Suppressor macrophage (primary cell): Measurements from ENCODE around the gene AOC3.
"Not testable (repeated sequence)": the region's sequence is repeated elsewhere in the genome, so short reads cannot be mapped to it uniquely, and the experiment has no call there.

ENCODE experiments used
- DNase-seq, 4 experiments: peaks; one replicate each; pipeline ENCODE4 v3.0.0-alpha.2; 2020 to 2022

Gene AOC3

DNA sequence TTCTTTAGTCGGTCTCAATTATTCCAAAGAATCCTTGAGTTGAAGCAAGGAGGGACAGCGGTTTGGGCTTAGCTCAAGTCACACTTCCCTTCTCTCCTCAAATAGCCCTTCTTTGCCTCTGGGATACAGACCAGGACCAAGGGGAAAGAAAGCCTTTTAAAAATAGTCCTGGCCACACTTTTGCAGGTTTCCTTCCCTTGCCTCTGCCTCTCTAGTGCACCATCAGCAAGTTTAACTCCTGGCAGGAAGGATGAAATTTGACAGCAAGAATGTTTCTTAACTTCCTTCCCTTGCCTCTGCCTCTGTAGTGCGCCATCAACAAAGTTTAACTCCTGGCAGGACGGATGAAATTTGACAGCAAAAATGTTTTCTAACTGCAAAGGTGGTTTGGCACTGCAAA lies 42.4 kb downstream of the AOC3 start:
- peak; percentile 37 to 74 (median 52) for DNase-seq

DNA sequence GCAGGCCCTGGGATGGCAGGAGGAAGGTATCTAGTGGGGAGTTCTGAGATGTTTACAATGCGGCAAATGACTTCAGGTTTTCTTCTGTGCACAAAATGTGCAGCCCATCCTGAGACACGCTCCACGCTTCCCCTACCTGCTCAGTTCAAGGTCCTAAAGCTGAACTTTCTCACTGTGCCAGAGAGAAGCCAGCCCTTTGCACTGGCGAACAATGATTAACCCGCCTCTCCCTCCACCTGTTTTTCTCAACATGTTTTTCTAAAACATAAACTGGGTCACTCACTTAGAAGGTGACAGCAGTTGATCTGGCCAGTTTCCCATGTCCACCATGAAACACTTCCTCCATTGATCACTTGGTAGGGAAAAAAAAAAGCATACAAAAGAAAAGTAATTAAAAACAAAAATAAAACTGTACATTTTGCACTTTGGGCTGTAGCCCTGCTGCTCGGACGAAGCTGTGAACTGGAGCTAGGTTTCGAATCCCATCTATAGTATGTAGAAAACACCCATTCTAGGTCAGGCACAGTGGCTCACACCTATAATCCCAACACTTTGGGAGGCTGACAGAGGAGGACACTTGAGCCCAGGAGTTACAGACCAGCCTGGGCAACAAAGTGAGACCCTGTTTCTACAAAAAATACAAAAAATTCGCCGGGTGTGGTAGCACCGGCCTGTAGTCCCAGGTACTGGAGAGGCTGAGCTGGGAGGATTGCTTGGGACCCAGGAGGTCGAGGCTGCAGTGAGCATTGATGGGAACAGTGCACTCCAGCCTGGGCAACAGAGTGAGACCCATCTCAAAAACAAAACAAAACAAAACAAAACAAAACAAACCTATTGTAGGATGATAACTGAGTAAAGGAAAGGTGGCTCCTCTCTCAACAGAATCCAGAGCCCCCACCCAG lies 43.5 kb downstream of the AOC3 start:
- no peak for DNase-seq

DNA sequence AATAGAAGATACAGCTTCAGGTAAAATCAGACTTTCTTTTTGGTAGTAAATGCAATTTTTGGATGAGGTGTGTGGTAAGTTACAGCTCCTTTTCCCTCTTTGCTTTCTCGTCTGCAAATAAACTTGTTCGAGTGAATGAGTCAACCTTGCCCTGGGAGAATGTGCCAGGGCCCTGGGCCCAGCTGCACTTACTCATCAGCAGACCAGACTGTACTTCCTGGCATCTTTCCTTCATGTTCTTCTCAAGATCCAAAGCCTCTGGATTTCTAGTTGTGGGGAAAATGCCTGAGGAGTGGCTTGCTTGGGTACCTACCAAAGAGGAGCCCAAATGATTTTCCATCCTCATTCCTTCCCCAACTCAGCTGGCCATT lies 44.2 kb downstream of the AOC3 start:
- peak; percentile 44 to 67 (median 52) for DNase-seq

DNA sequence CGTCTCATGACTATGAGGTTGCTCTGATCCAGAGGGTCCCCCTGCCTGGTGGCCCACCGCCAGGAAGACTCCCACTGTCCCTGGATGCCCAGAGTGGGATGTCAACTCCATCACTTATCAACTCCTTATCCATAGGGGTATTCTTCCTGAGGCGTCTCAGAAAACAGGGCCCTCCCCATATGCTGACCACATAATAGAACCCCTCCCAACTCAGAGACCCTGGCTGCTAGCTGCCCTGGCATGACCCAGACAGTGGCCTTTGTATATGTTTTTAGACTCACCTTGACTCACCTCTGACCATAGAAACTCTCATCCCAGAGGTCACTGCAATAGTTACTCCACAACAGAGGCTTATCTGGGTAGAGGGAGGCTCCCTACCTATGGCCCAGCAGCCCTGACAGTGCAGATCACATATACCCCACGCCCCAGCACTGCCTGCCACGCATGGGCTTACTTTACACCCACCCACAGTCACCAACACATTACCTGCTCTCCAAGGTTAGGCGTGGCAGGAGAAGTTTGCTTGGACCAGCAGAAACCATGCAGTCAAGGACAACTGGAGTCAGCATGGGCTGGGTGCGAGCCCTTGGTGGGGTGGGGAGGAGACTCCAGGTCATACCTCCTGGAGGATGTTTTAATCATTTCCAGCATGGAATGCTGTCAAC lies 47.3 kb downstream of the AOC3 start:
- no peak for DNase-seq

DNA sequence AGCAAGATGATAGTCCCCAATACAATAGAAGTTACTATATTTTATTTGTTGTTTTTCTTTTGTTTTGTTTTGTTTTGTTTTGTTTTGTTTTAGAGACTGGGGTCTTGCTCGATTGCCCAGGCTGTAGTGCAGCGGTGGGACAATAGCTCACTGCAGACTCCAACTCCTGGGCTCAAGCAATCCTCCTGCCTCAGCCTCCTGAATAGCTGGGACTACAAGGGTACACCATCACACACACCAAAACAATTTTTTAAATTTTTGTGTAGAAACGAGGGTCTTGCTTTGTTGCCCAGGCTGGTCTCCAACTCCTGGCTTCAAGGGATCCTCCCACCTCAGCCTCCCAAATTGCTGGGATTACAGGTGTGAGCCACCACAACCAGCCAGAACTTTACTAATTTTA lies 49.0 kb downstream of the AOC3 start:
- not testable (repeated sequence) for DNase-seq

DNA sequence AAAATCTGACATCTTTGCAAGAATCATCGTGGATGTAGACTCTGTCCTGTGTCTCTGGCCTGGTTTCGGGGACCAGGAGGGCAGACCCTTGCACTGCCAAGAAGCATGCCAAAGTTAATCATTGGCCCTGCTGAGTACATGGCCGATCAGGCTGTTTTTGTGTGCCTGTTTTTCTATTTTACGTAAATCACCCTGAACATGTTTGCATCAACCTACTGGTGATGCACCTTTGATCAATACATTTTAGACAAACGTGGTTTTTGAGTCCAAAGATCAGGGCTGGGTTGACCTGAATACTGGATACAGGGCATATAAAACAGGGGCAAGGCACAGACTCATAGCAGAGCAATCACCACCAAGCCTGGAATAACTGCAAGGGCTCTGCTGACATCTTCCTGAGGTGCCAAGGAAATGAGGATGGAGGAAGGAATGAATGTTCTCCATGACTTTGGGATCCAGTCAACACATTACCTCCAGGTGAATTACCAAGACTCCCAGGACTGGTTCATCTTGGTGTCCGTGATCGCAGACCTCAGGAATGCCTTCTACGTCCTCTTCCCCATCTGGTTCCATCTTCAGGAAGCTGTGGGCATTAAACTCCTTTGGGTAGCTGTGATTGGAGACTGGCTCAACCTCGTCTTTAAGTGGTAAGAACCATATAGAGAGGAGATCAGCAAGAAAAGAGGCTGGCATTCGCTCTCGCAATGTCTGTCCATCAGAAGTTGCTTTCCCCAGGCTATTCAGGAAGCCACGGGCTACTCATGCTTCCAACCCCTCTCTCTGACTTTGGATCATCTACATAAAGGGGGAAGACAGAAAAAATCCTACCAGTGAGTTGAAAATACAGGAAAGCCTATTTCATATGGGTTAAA lies 49.7 kb downstream of the AOC3 start, which contains the start of gene G6PC1:
TSS of gene G6PC1 (plus strand) at position 340 of the 872 bp plus-strand sequence. CDS start at position 418, 78 bp downstream.
- peak in 2 of 4 experiments; percentile 23 to 42 for DNase-seq

DNA sequence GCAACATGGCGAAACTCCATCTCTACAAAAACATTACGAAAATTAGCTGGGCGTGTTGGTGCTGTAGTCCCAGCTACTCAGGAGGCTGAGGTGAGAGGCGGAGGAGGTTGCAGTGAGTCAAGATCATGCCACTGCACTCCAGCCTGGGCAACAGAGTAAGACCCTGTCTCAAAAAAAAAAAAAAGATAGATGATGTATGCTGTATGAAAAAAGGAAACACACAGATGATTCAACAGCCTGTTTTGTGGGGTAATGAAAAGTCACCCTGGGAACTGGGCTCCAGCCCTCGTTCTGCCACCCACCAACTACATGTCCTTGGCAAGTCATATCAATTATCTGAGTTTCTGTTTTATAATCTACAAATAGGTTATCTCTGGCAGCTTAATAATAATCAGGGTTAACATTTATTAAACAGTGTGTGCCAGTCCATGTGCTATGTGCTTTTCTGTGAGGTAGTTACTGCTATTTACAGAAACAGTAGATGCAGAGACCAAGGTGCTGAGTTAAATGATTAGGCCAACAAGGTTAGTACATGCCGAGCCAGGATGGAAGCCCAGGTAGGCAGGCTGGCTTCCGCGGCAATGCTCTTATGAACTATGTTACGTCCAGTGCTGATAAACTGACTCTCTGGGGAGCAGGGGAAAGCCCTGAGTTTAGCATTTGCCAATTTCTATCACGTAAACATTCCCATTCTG lies 50.7 kb downstream of the AOC3 start:
- DNase-seq, result peak; percentile 37 to 75 (median 66)

DNA sequence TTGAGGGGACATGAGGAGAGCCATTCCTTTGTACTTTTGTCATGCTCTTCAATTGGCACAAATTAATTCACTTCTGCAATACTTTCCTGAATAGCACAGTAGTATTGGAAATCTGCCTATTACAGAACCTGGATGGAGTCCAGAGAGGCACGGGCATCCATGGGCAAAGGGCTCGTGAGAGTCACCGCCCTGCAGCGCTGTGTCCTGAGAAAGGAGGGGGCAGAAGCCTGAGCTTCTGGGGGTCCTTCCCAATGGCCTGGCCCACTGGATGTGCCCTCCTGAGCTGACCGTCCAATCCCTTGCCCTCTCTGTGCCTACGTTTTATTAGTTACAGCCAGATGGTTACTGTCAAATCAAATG lies 53.1 kb downstream of the AOC3 start:
- no peak for DNase-seq

DNA sequence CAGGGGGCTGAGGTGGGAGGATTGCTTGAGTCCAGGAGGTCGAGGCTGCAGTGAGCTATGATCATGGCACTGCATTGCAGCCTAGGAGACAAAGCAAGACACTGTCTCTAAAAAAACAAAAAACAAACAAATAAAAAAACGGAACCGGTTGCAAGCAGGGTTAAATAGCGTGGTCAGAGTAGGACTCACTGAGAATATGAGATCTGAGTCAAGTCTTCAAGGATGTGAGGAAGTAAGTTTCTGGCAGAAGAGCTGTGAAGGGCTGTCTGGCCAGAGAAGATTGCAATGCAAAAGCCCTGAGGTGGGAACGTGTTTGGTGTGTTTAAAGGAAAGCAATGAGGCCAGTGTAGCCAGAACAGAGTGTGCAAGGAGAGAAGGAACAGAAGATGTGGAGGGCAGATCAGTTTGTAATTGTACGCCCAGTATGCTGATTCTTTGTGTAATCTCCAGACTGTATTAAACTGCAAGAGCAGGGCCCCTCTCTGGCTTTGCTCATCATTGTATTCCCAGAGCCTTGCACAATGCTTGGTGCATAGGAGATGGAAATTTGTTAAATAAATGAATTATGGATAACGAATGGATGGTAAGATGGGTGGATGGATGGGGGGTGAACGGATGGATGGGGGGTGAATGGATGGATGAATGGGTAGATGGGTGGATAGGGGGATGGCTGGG lies 55.9 kb downstream of the AOC3 start:
- peak in 3 of 4 experiments; percentile 30 to 57 (median 54) for DNase-seq
